ENCODE results near the gene ODAD3.
A peak's percentile ranks its signal among the peaks of the same experiment; 100 is the strongest.
"Not testable (repeated sequence)": the region's sequence is repeated elsewhere in the genome, so short reads cannot be mapped to it uniquely, and the experiment has no call there.

The ODAD3 gene

GRCh38 chr19:11435057-11435832 is at the start of gene ODAD3, which contains the start of gene PRKCSH:
ODAD3 (minus strand) TSS chr19:11435121; CDS start chr19:11435016, 105 bp downstream.
PRKCSH (plus strand) TSS chr19:11435635; CDS start chr19:11436118, 483 bp downstream.
- DNase-seq: peak; percentile 100

DNA sequence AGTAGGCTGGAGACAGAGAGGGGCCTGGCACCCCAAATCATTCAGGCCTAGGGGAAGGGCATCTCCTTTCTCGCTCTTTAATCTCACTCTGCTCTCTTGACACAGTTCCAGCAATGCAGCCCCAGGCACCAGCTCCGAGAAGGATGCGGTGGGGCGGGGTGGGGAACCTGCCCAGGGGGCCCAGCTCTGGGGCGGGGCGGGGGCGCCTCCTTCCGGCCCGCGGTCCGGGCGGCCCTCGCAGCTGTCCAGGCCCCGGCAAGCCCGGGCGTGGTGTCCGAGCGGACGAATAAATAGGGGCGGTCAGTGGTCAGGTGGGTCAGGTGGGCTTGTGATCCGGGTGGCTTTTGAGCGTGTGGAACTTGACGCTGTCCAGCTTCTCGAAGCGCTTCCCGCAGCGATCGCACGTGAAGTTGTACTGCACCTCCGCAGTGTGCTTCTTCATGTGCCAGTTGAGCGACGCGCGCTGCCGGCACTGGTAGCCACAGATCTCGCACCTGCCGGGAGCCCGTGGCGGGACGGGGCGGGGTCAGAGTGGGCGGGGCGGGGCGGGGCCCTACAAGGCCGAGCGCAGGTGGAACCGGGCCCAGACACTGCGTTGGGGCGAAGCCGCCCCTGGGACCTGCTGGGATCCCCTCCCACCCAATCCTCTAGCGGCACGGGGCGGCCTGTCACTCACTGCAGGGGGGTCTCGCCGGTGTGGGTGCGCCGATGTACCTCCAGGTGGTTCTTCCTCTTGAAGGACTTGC is 48.6 kb upstream of the ODAD3 start:
- DNase-seq: no peak

GRCh38 chr19:11482384-11483050 is 47.6 kb upstream of the ODAD3 start:
- DNase-seq: peak; percentile 79

- peak; percentile 97 for DNase-seq
These were observed 46.8 kb upstream of the ODAD3 start for GRCh38 chr19:11481534-11482383.

- peak; percentile 76 for DNase-seq
These were observed 46.0 kb upstream of the ODAD3 start, which contains the start of gene ELAVL3 for GRCh38 chr19:11480715-11481533. ELAVL3 (minus strand) TSS chr19:11481046; CDS start chr19:11480608, 438 bp downstream.

- no peak for DNase-seq
These were observed 45.2 kb upstream of the ODAD3 start for GRCh38 chr19:11479898-11480714.

- DNase-seq: peak; percentile 65
These were observed 44.4 kb upstream of the ODAD3 start for GRCh38 chr19:11479090-11479897.

DNA sequence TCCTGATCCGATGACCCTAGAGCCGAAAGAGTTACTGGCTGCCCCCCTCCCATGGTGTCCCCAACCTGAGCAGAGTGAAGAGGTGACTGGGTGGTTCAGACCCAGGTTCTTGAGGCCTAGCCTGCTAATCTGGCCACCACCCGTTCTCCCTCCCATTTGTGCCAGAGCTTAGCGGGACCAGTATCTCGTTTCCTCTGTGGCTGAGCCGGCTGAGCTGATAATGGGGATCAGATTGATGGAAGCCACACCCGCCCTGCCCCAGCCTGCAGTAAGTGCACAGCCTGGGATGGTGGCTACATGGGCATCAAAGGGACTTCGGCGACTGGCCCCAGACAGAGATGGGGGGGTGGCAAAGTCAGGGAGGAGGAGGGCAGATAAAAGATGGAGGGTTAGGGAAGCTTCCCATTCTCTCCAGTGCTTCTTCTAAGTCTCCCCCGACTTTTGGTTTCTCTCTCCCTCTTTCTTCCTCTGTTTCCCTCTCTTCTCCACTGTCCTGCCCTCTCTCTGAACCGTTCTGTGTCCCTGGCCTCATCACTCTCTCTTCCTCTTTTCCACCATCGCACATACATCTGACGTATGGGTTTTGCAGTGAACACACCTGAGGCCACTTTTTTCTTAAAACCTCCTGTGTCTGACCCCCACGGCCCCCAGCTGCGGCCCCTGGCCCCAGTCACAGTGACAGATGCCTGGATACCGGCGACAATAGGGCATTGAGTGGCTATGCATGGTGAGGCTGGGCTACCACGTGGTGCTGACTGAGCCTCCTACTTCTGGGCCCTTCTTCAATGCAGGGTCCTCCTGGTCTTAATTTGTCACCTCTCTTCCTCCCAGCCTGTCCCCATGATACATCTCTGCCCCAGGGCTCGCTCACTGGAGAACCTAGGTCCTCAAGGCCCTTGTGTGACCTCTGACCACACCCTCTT is 43.5 kb upstream of the ODAD3 start:
- DNase-seq: no peak

DNA sequence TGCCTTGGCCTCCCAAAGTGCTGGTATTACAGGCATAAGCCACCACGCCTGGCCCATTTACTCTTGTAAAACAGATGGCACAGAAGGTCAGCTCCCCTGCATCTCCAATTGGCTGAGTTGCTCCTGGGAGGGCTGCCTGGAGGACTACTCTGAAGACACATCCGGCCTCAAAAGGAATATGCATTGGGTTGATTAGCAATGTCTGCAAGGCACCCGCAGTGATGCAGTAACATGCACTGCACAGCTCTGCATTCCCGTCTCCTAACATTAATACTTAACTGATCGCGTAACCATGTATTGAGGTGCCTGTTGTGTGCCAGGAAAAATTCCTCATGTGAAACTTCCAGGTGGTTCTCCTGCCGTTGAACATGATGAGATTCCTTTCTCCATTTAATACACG is 40.9 kb upstream of the ODAD3 start:
- no peak for DNase-seq

GRCh38 chr19:11475343-11475742 is 40.4 kb upstream of the ODAD3 start:
- not testable (repeated sequence) for DNase-seq

- no peak for DNase-seq
These were observed 38.8 kb upstream of the ODAD3 start for GRCh38 chr19:11473725-11474124.

DNA sequence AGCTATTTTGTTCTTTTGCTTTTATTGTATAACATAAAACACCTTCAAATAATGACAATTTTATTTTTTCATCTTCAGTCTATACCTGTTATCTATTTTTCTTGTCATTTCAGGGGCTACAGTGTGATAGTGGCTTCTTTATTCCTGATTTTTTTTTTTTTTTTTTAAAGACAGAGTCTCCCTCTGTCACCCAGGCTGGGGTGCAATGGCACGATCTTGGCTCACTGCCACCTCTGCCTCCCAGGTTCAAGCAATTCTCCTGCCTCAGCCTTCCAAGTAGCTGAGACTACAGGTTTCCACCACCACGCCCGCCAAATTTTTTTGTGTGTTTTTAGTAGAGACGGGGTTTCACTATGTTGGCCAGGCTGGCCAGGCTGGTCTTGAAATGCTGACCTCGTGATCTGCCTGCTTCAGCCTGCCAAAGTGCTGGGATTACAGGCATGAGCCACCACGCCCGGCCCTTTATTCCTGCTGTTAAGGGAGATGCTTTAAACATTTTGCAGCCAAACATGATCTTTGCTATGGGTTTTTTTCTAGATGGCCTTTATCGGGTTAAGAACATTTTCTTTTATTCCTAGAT is 33.4 kb upstream of the ODAD3 start:
- not testable (repeated sequence) for DNase-seq

DNA sequence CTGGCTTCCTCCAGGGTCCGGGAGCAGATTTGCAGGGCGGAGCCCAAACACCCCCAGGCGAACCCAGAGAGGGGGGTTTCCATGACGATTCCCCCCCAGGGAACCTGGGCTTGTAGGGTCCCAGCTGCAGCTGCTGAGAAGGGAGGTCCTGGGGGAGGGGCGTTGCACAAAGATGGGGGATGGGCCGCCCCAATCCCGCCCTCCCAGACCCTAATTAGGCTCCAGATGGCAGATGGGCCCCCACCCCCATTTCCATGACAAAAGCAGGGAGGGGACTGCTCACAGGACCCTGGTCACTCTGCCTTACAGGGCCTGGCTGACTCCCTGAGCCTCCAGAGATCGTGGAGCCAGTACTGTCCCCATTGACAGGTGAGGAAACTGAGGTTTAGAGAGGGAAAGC is 30.7 kb upstream of the ODAD3 start:
- no peak for DNase-seq

DNA sequence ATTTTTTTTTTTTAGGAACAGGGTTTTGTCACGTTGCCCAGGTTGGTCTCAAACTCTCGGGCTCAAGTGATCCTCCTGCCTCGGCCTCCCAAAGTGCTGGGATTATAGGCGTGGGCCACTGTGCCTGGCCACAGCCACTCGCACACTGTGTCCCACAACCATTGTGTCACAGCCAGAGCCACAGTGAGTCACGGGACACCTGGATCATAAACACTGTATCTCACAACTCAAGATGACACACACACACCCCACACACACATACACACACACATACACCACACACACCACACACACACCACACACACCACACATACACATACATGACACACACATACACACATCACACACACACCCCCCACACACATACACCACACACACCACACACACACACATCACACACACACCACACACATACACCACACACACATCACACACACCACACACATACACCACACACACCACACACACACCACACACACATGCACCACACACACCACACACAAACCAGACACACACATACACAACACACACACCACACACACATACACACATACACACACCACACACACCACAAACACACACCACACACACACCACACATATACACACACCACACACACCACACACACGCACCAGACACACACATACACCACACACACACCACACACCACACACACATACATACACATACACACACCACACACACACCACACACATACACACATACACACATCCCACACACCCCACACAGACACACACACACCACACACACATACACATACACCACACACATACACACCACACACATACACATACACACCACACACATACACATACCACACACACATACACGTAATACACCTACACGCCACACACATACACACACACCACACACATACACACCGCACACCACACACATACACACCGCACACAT is 29.7 kb upstream of the ODAD3 start:
- no peak for DNase-seq

- DNase-seq: no peak
These were observed 28.5 kb upstream of the ODAD3 start for GRCh38 chr19:11463391-11463790.

- DNase-seq: no peak
These were observed 26.5 kb upstream of the ODAD3 start for GRCh38 chr19:11461453-11461852.

- no peak for DNase-seq
These were observed 25.3 kb upstream of the ODAD3 start for GRCh38 chr19:11460207-11460606.

Measured in DMS79 treated with DMSO at 0.1 percent for 48 hours (cell line).